GM18951 (cell line): ENCODE results near the gene SLC31A1.
"Not testable (repeated sequence)": the region's sequence is repeated elsewhere in the genome, so short reads cannot be mapped to it uniquely, and the experiment has no call there.

Source experiments
- POLR2A ChIP-seq: IDR thresholded peaks from 4 replicates; pipeline ENCODE4 v1.6.1; 2011; ENCODE audit warnings: mild to moderate bottlenecking; ENCODE audit not compliant: insufficient read length, insufficient read depth; ENCODE audit errors: extremely low read depth
- in situ Hi-C: fragments of 300-500 bp; cut with MboI; formaldehyde crosslinking; loops from one replicate; pipeline ENCODE4 v1.12.0; 2022; ENCODE audit warnings: low sequenced_read_pairs, mixed read lengths, inconsistent platforms; ENCODE audit not compliant: unreplicated experiment

Gene SLC31A1

GRCh38 chr9:113205432-113205831, 15.9 kb upstream of the SLC31A1 start:
- no peak for TF ChIP-seq POLR2A
- in situ Hi-C loops: no loop called here

- in situ Hi-C loops: no loop called here
- no peak for TF ChIP-seq POLR2A
Observed at GRCh38 chr9:113205861-113206260, 15.5 kb upstream of the SLC31A1 start.

DNA sequence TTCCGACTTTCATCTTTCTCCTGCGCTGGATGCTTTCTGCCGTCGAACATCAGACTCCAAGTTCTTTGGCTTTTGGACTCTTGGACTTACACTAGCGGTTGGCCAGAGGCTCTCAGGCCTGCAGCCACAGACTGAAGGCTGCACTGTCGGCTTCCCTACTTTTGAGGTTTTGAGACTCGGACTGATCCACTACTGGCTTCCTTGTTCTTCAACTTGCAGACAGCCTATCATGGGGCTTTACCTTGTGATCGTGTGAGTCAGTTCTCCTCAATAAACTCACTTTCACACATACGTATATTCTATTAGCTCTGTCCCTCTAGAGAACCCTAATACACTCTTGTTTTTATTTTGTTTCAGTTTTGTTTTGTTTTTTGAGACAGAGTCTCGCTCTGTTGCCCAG, 10.5 kb upstream of the SLC31A1 start:
- in situ Hi-C loops: no loop called here

DNA sequence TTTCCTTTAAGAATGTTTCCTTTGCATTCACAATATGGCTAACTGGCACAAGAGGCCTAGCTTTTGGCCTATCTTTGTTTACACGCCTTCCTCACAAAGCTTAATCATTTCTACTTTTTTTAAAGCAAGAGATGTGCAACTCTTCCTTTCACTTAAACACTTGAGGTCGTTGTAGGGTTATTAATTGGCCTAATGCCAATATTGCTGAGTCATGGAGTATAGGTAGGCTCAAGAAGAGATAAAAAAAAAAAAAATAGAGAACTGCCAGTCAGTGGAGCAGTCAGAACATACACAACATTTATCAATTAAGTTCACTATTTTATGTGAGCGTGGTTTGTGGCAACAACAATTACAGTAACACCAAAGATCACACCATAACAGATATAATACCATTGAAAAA, 6.2 kb upstream of the SLC31A1 start:
- in situ Hi-C loops: no loop called here
- TF ChIP-seq POLR2A: no peak

More for the DNA sequence above, 10.5 kb upstream of the SLC31A1 start:
- no peak for TF ChIP-seq POLR2A

DNA sequence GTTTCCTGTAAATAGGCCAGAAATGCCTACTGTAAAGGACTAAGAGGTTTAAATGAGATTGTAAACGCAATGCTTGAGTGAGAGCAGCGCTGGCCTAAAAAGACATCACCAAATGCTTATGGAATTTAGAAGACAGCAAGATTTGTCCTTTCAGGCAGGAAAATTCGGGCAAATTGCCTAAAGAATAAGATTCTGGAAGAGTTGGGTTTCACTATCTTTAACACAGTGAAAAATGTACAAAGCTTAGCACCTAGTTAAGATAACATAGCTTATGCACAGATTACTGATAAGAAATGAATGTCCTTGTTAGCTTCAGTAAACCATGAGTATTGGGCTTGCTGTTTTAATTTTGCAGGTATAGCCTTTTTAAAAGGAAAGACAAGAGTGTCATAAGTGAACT, 4.9 kb upstream of the SLC31A1 start:
- in situ Hi-C loops: no loop called here
- no peak for TF ChIP-seq POLR2A

- in situ Hi-C loops: no loop called here
- no peak for TF ChIP-seq POLR2A
Observed at GRCh38 chr9:113219186-113219936, 2.0 kb upstream of the SLC31A1 start.

DNA sequence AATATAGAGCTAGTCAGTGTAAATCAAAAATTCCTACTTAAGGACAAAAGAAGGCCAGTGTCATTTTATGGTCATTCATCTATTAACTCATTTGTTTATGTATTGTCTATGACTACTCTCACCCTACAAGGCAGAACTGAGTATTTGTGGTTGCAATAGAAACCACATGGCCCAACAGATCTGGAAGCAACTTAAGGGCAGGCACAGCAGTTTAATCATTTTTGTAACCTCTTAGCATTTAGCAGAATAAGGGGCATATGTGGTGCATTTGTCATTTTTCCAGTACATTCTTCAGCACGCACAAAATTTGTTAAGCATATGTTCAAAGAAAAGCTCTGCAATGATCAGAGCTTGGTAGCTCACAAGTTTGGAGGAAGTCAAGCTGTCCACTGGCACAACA, 1.4 kb upstream of the SLC31A1 start:
- in situ Hi-C loops: no loop called here
- no peak for TF ChIP-seq POLR2A

DNA sequence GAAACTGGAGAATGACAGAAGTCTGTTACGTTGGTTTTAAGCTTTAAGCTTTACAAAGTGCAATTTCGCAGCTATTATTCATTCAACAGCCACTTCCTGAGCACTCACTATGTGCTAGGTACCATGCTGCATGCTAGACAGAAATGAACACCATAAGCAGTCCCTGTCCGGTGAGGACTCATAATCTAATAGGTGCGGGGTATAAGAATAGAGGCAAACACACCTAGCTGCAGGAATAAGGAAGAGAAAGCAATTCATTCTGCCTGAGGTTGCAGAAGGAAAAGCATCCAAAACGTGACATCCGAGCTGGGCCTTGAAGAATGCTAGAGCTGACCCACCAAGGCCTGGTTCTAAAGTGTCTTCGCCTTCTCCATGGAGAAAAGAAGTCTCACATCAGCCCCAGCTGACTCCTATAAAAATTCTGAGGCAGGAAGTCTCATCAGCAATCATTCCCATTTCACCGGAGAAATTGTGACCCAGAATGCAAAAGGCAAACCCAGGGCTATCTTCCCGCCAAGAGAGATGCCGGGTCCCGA, 809 bp upstream of the SLC31A1 start:
- no peak for TF ChIP-seq POLR2A
- in situ Hi-C loops: no loop called here

DNA sequence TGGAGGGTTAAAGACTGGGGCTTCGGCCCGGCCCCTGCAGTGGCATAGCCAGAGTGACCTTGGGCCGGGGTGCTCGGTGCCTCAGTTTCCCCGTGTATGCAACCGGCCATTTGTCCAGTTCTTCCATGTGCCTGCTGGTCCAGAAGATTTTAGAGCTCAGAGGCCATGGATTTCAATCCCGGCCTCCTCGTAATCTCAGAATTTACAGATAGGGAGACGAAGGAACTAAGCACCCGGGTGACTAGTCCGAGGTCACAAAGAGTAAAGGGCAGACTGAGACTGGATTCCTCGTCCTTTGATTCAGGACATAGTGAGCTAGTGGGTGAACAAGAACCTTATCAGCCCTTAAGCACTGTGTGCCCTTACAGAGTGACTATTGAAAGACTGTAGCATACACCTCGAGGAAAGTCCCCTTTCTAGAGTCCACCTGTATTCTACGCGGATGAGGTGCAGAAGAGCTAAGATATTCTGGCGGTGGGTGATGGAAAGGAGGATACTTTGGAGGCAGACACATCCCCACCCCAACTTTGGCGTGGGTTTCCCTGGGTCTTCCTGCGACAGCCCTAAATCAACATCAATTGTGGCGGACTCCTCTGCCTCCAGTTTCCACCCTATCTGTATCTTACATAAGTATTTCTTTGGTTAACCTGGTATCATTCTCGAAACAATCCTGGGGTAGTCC, 597 bp downstream of the SLC31A1 start:
- in situ Hi-C loops: no loop called here
- TF ChIP-seq POLR2A: no peak

DNA sequence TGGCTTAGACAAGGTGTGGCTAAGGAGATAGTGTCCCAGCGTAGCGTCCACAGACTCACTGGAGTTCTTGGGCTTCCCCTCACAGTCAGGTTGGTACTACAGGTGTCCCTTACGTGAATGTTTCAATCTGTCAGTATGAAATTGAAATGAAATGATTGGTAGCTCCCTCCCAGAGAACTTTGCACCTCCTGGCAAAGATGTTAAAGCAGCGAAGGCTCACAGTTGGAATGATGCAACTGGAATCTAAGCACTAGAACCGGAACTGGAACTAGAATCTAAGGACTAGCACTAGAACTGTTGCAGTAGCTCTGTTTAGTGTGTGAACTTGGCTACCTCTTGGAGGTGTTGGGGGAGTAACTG, 1.1 kb downstream of the SLC31A1 start:
- TF ChIP-seq POLR2A: no peak
- in situ Hi-C loops: no loop called here

- TF ChIP-seq POLR2A: no peak
- in situ Hi-C loops: no loop called here
Observed at GRCh38 chr9:113223963-113224362, 2.6 kb downstream of the SLC31A1 start.

DNA sequence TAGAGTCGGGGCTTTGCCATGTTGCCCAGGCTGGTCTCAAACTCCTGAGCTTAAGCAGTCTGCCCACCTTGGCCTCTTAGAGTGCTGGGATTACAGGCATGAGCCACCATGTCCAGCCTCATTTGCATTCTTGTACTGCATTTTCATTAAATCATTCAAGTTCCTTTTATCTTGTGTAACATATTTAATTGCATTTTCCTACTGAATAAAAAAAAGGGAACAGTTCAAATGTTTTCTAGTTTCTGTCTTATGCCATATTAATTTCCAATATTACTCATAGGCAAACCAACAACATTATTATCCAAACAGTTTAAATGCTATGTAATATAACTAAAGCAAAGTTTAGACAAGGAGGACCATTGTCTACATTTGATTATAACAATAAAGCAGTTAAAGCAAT, 6.1 kb downstream of the SLC31A1 start:
- no peak for TF ChIP-seq POLR2A
- in situ Hi-C loops: no loop called here

GRCh38 chr9:113228130-113228665, 6.9 kb downstream of the SLC31A1 start:
- TF ChIP-seq POLR2A: no peak
- in situ Hi-C loops: no loop called here

GRCh38 chr9:113231701-113232100, 10.4 kb downstream of the SLC31A1 start:
- in situ Hi-C loops: no loop called here
- no peak for TF ChIP-seq POLR2A

DNA sequence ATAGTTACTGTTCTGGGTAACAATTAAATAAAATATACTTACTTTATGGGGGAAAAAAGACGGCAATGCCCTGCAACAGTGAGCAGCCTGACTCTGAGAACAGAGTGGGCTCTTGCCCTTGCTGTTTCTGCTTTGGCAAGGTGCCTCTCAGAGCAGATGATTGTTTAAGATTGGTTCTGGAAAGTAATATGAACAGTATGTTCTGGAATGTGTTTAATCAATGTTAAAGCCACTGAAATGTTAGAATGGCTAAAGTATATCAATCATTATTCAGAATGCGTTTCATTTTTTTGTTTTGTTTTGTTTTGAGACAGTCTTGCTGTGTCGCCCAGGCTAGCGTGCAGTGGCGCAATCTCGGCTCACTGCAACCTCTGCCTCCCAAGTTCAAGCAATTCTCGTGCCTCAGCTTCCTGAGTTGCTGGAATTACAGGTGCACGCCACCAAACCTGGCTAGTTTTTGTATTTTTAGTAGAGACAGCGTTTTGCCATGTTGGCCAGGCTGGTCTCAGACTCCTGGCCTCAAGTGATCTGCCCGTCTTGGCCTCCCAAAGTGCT, 14.4 kb downstream of the SLC31A1 start:
- in situ Hi-C loops: not testable (repeated sequence)
